Activated CD4-positive, alpha-beta T cell treated with anti-CD3 and anti-CD28 coated beads for 4 hours (primary cell): ENCODE data around the gene MIEF2.
A peak's percentile ranks its signal among the peaks of the same experiment; 100 is the strongest.
"Not testable (repeated sequence)": the region's sequence is repeated elsewhere in the genome, so short reads cannot be mapped to it uniquely, and the experiment has no call there.

Source experiments
- DNase-seq, 2 donors: peaks; one replicate each; pipeline ENCODE4 v3.0.0-alpha.2; 2020

The MIEF2 gene

DNA sequence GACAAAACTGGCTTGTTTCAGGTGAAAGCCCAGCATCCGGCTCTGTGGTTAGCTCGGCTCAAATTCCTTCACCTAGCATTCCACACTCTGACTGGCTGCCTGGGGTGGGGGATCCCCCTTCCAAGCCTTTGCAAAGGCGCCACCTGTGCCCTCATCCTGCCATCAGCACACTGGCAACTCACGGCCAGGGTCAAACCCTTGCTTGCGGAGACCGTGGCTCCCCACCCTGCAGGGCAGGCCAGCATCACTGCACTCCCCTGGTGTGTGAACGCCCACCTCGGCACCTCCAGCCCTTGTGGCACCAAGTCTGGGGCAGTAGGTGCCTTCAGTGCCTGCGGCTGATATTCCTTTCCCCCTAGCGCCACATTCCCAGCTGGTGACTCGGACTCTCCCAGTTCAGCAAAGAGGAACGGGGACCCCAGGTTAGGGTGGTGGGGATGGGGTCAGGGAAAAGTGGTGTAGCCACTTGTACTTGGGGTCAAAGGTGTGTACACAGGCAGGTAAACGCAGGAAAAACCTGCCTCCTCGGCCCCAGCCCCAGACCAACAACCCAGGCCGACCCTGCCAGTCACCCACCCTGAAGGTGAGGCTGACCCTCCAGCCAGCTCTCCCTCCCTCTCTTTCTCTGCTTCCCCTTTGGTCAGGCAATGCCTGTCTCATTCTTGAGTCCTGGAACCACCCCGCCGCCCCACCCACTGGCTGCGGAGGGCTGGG lies 3.0 kb upstream of the MIEF2 start:
- DNase-seq, result no peak

- peak in 1 of 2 donors; percentile 34 for DNase-seq
These were observed 2.5 kb upstream of the MIEF2 start for GRCh38 chr17:18257982-18258355.

- DNase-seq, result peak; percentile 49 to 50
These were observed 2.0 kb upstream of the MIEF2 start, which contains the start of gene FLII for GRCh38 chr17:18258356-18259038. FLII (minus strand) TSS chr17:18258738; CDS start chr17:18258690, 48 bp downstream.

DNA sequence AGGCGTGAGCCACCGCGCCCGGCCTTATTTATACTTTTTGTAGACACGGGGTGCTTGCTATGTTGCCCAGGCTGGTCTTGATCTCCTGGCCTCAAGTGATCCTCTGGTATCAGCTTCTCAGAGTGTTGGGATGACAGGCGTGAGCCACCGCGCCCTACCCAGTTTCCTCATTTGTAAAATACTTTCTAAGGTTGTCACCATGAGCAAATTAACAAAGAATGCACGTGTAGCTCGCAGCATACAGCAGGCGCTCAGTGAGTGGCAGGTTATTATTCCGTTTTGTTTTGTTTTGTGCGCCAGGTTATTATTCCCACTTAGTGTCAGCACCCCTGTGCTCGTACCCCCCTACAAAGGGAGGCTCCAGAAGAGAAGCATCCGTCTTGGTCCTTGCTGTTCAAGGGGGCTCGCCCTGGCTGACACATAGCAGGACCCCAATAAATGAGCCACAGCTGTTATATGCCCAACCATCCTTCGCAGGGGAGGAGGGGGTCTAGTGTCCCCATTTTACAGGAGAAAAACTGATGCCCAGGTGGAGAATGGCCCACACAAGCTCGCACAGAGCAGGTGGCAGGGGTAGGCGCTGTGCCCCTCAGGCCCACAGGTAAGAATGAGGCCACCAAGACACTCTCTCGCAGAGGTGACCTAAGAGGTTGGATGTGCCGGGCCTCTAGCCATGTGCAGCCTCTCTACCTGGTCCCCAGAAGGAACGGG lies 686 bp upstream of the MIEF2 start:
- DNase-seq, result no peak

- DNase-seq, result peak in 1 of 2 donors; percentile 27
These were observed 669 bp downstream of the MIEF2 start for GRCh38 chr17:18261146-18261515.

DNA sequence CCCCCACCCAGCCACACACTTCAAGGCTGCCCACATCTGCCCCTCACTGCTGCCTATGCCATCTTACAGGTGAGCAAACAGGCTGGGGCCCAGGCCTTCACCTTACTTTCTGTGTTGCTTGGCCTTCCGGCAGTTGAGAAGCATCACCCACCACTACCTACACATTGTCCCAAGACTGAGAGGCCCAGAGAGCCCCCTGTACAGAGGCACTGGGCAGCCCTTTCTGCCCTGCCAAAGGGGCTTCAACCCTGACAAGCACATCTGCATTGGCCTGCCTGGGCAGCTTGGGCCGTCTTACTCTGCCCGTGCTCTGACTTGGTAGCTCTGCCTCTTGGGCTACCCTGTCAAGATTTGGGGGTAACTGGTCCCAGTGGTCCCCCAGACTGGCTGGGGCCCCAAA lies 1.2 kb downstream of the MIEF2 start:
- no peak for DNase-seq

- no peak for DNase-seq
These were observed 1.6 kb downstream of the MIEF2 start for GRCh38 chr17:18262111-18262510.

- no peak for DNase-seq
These were observed 2.2 kb downstream of the MIEF2 start for GRCh38 chr17:18262641-18263040.

- no peak for DNase-seq
These were observed 3.6 kb downstream of the MIEF2 start for GRCh38 chr17:18263885-18264682.

DNA sequence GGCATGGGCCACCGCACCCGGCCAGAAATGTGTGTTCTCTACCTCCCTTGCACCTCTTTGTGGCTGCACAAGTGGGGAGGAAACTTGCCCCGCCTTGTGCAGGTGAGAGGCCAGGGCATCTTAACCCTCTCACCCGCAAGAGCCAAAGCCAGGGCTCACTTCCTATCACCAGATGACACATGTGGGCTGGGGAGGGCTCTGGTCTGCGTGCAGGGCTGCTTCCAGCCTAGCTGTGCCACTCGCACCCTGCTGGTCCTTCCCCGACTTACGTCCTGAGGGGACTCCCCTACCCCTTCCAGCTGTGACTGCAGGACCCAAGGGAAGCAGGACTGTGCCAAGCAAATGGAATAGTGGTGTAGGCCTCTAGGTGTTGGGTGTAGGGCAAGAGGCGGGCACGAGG lies 6.9 kb downstream of the MIEF2 start:
- DNase-seq, result no peak

DNA sequence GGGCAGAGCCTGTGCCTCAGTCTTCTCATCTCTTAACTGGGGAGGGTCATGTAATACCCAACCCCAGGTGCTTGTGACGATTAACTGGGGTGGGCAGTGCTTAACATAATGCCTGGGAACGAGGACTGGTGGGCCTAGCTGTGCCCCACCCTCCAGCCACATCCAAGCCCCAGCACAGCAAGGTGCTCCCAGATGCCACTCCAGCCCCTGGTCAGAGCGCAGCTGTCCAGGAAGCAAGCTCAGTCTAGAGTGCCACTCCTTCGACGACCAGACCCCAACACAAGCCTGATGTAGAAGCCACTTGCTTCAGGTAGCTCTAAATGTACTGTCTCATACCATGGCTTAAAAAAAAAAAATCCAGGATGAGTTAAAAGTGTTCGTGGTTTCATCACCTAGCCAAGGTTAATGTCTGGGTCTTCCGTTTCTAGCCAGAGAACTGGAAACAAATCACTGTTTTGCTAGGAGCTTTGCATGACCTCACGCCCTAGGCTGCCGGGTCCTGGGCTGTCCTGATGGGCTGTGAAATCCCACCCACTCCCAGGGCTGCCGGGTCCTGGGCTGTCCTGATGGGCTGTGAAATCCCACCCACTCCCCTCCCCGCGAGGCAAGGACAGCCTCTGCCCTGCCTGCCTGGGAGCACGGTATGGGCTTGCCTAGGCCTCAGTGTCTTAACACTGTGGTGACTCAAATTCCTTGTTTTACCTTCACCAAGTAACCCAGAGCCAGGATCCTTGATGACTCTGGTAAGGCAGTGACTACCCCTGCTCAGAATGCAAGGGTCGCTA lies 7.7 kb downstream of the MIEF2 start:
- DNase-seq, result no peak

- no peak for DNase-seq
These were observed 9.8 kb downstream of the MIEF2 start for GRCh38 chr17:18270046-18270931.

DNA sequence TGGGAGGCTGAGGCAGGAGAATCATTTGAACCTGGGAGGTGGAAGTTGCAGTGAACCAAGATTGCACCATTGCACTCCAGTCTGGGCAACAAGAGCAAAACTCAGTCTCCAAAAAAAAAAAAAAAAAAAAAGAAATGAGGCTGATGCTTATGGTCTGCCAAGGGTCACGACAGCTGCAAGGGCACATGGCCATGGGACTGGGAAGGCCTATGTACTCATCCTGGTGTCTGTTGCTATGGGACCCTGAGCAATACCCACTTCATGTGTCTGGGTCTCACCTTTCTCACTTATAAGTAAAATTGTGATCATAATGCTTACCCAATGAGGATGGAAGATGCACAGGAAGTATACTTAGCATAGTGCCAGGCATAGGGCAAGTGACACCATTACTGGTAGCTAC lies 16.6 kb downstream of the MIEF2 start:
- DNase-seq, result no peak

GRCh38 chr17:18278867-18279266 lies 18.4 kb downstream of the MIEF2 start:
- DNase-seq, result no peak

GRCh38 chr17:18280249-18280648 lies 19.8 kb downstream of the MIEF2 start:
- no peak for DNase-seq

- no peak for DNase-seq
These were observed 20.4 kb downstream of the MIEF2 start for GRCh38 chr17:18280766-18281371.

DNA sequence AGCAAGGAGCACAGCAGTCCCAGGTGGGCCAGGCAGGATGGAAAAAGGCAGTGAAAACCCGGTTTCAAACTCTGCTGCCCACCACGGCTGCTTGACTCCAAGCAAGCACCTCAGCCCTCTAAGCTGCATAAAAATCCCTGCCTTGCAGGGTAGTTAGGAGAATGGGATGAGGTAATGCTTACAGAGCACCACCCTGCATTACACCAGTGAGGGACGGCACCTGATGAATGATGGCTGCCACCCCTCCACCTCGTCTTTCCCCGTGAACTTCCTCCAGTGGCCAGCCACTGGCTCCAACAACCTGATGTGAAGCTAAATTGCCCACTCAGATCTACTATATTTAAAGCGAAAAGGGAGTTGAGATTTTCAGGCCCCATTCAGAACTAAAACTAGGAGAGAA lies 21.3 kb downstream of the MIEF2 start:
- DNase-seq, result no peak

DNA sequence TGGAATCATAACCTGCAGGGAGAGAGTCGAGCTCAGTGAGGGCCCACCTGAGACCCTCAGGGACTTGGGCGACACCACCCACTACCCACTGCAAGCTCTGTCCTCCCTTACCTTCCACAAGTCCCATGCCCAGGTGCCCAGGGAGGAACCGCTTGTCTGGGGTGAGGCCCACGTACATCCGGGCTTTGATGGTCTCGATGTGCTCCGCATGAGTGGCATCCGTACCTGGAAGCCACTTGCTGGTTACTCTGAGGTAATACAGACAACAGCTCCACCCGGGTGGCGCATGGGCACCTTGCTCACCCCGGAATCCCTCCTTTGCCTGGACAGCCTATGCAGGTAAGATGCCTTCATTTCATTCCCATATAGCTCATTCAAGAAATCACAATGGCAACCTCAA lies 24.8 kb downstream of the MIEF2 start:
- DNase-seq, result no peak

GRCh38 chr17:18291718-18292540 lies 31.5 kb downstream of the MIEF2 start:
- no peak for DNase-seq

DNA sequence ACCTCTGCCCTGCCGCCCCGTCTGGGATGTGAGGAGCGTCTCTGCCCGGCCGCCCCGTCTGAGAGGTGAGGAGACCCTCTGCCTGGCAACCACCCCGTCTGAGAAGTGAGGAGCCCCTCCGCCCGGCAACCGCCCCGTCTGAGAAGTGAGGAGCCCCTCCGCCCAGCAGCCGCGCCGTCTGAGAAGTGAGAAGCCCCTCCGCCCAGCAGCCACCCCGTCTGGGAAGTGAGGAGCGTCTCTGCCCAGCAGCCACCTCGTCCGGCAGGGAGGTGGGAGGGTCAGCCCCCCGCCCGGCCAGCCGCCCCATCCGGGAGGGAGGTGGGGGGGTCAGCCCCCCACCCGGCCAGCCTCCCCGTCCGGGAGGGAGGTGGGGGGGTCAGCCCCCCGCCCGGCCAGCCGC lies 37.6 kb downstream of the MIEF2 start:
- DNase-seq, result not testable (repeated sequence)
